A549 (cell line): ENCODE data around the gene ALDH1L1. TPM values are rescaled to one million over a fixed set of nuclear protein-coding genes. Genes with fewer than 3 reads are reported as not detected.

Experiments
- ATAC-seq, 2 experiments: fragments of 200-7000 bp in 1 of 2; fragments of >200 bp in 1 of 2; cut with Nextera tagmentation in 1 of 2; cut with Tn5 transposase in 1 of 2; 3 replicates each; pipeline versions ENCODE4 v1.8.0 to v1.9.1; 2018 to 2020; ENCODE audit warnings: mild to moderate bottlenecking in 1 of 2, moderate library complexity in 1 of 2
- CTCF ChIA-PET: fragments of 300-600 bp; sonication (Branson Sonifier 250); formaldehyde crosslinking; extraction: SDS; loops from one replicate; lab custom pipeline; 2021; ENCODE audit warnings: antibody characterized with exemption, inconsistent platforms; lab: Yijun Ruan, JAX
- POLR2A ChIA-PET: fragments of 350-600 bp; formaldehyde crosslinking; extraction: SDS; loops from one replicate; lab custom pipeline; 2021; ENCODE audit warnings: antibody characterized with exemption, inconsistent platforms; lab: Yijun Ruan, JAX
- DNase-seq, 2 experiments: peaks; one replicate each; pipeline versions ENCODE4 v3.0.0 to v3.0.0-alpha.2; 2011 to 2016; ENCODE audit warnings: low read depth in 1 of 2, low spot score in 1 of 2
- FAIRE-seq: peaks from 2 replicates; lab custom pipeline; 2011; peaks lifted over from hg19 to GRCh38; lab: Jason Lieb, UNC
- H3K27ac ChIP-seq, 2 experiments: fragments of >200 bp; sonication (Bioruptor Twin); formaldehyde crosslinking; 3 replicates each; pipeline ENCODE4 v1.5.1; 2016 to 2017
- H3K4me1 ChIP-seq: fragments of >200 bp; sonication (Bioruptor Twin); formaldehyde crosslinking; 3 replicates; pipeline ENCODE4 v1.6.1; 2016
- H3K4me2 ChIP-seq: fragments of >200 bp; sonication (Bioruptor Twin); formaldehyde crosslinking; 3 replicates; pipeline ENCODE4 v1.6.1; 2016
- H3K4me3 ChIP-seq: fragments of >200 bp; sonication (Bioruptor Twin); formaldehyde crosslinking; 3 replicates; pipeline ENCODE4 v1.5.1; 2016
- H3K9me3 ChIP-seq: fragments of >200 bp; sonication (Bioruptor Twin); formaldehyde crosslinking; 3 replicates; pipeline ENCODE4 v1.6.1; 2016
- ATOH8 ChIP-seq: fragments of 250-450 bp; sonication (Bioruptor Pico); IDR thresholded peaks from 2 replicates; pipeline ENCODE4 v1.5.0; 2020; ENCODE audit warnings: low read depth, mild to moderate bottlenecking, moderate library complexity
- CHD4 ChIP-seq: fragments of 200-600 bp; sonication (generic); IDR thresholded peaks from 2 replicates; pipeline ENCODE4 v1.6.1; 2016; ENCODE audit warnings: antibody characterized with exemption, mild to moderate bottlenecking, borderline replicate concordance
- CTCF ChIP-seq: fragments of >200 bp; sonication (Bioruptor Twin); formaldehyde crosslinking; IDR thresholded peaks from 3 replicates; pipeline ENCODE4 v1.5.1; 2016
- EHF ChIP-seq: fragments of 250-450 bp; sonication (Bioruptor Pico); IDR thresholded peaks from 2 replicates; pipeline ENCODE4 v1.5.0; 2020; ENCODE audit warnings: mild to moderate bottlenecking
- ELK1 ChIP-seq: fragments of 150-350 bp; IDR thresholded peaks from 2 replicates; pipeline ENCODE4 v1.6.1; 2014; ENCODE audit warnings: low read depth, mild to moderate bottlenecking, low read length
- ESRRA ChIP-seq: fragments of 150-350 bp; IDR thresholded peaks from 2 replicates; pipeline ENCODE4 v1.6.1; 2014; ENCODE audit warnings: mild to moderate bottlenecking, low read length, borderline replicate concordance
- GATA3 ChIP-seq: IDR thresholded peaks from 2 replicates; pipeline ENCODE4 v1.6.1; 2012; ENCODE audit warnings: borderline replicate concordance
- HOXB13 ChIP-seq: fragments of 250-450 bp; sonication (Bioruptor Pico); IDR thresholded peaks from 2 replicates; pipeline ENCODE4 v1.5.0; 2020; ENCODE audit warnings: low read depth, mild to moderate bottlenecking, moderate library complexity
- JUNB ChIP-seq: fragments of >200 bp; sonication (Bioruptor Twin); formaldehyde crosslinking; IDR thresholded peaks from 2 replicates; pipeline ENCODE4 v1.6.1; 2016
- KDM5A ChIP-seq: fragments of 200-600 bp; sonication (generic); IDR thresholded peaks from 2 replicates; pipeline ENCODE4 v1.6.1; 2016; ENCODE audit warnings: antibody characterized with exemption, mild to moderate bottlenecking
- MAFK ChIP-seq: fragments of 450-650 bp; IDR thresholded peaks from 2 replicates; pipeline ENCODE4 v1.6.1; 2014; ENCODE audit not compliant: partially characterized antibody
- MYC ChIP-seq: IDR thresholded peaks from 2 replicates; pipeline ENCODE4 v1.6.1; 2012; ENCODE audit warnings: mild to moderate bottlenecking, inconsistent platforms, low read length, improper control_type of control experiment, borderline replicate concordance
- NFE2L2 ChIP-seq: fragments of 150-350 bp; conservative IDR thresholded peaks from 2 replicates; pipeline ENCODE4 v1.6.1; 2014; ENCODE audit warnings: low read length
- NR3C1 ChIP-seq: fragments of >200 bp; sonication (Bioruptor Twin); formaldehyde crosslinking; IDR thresholded peaks from 3 replicates; pipeline ENCODE4 v1.6.1; 2017
- PHF8 ChIP-seq: fragments of 200-600 bp; sonication (generic); IDR thresholded peaks from 2 replicates; pipeline ENCODE4 v1.6.1; 2016; ENCODE audit warnings: low read depth, mild to moderate bottlenecking, antibody characterized with exemption, moderate library complexity, borderline replicate concordance
- RAD21 ChIP-seq, 2 experiments: fragments of >200 bp in 1 of 2; sonication (Bioruptor Twin) in 1 of 2; formaldehyde crosslinking in 1 of 2; IDR thresholded peaks in 1 of 2; conservative IDR thresholded peaks in 1 of 2; 2 replicates in 1 of 2; 3 replicates in 1 of 2; pipeline ENCODE4 v1.6.1; 2012 to 2018; ENCODE audit warnings: inconsistent platforms in 1 of 2
- SMC3 ChIP-seq: fragments of >200 bp; sonication (Bioruptor Twin); formaldehyde crosslinking; IDR thresholded peaks from 3 replicates; pipeline ENCODE4 v1.6.1; 2018; ENCODE audit warnings: inconsistent platforms
- SREBF2 ChIP-seq: fragments of 450-650 bp; IDR thresholded peaks from 2 replicates; pipeline ENCODE4 v1.6.1; 2014; ENCODE audit warnings: mild to moderate bottlenecking, moderate library complexity
- TFCP2L1 ChIP-seq: fragments of 250-450 bp; sonication (Bioruptor Pico); IDR thresholded peaks from 2 replicates; pipeline ENCODE4 v1.5.0; 2021; ENCODE audit warnings: mild to moderate bottlenecking
- TP53 ChIP-seq: fragments of 250-450 bp; sonication (Bioruptor Pico); IDR thresholded peaks from 2 replicates; pipeline ENCODE4 v1.5.0; 2021; ENCODE audit warnings: mild to moderate bottlenecking, moderate library complexity
- ZFP36 ChIP-seq: fragments of 450-650 bp; IDR thresholded peaks from 2 replicates; pipeline ENCODE4 v1.6.1; 2014; ENCODE audit warnings: borderline replicate concordance; ENCODE audit not compliant: partially characterized antibody
- ZNF302 ChIP-seq: fragments of 250-450 bp; sonication (Bioruptor Pico); IDR thresholded peaks from 2 replicates; pipeline ENCODE4 v1.9.0; 2021; ENCODE audit warnings: inconsistent platforms, mild to moderate bottlenecking, moderate library complexity
- ZSCAN20 ChIP-seq: fragments of 250-450 bp; sonication (Bioruptor Pico); IDR thresholded peaks from 2 replicates; pipeline ENCODE4 v1.8.0; 2022; ENCODE audit warnings: mild to moderate bottlenecking, moderate library complexity
- WGBS: methylation state at CpG from one replicate; pipeline ENCODE4 v1.1.6; 2017; ENCODE audit errors: missing lambda C conversion rate; 5-methylcytosine and 5-hydroxymethylcytosine counted together
- polyA plus RNA-seq, 4 experiments: library from polyadenylated mRNA; depleted of rRNA in 3 of 4; stranded (reverse); fragments of >200 nt; fragmentation: RNase III in 1 of 4; extraction: RNeasy Plus Mini Kit Qiagen cat#74134 plus additional on column Dnase treatment in 1 of 4; gene quantifications; 2 replicates in 3 of 4; 3 replicates in 1 of 4; pipeline ENCODE4 v1.2.3, GENCODE V29; 2011 to 2017
- TF ChIP-seq, protein P1 (sequence below): fragments of 250-450 bp; sonication (Bioruptor Pico); IDR thresholded peaks from 2 replicates; pipeline ENCODE4 v1.5.0; 2021; ENCODE audit warnings: mild to moderate bottlenecking, moderate library complexity, borderline replicate concordance

The ALDH1L1 gene
- polyA plus RNA-seq, 2 of the 4 experiments (the other 2 are of a cell fraction) = 0.14 to 0.18 TPM

DNA sequence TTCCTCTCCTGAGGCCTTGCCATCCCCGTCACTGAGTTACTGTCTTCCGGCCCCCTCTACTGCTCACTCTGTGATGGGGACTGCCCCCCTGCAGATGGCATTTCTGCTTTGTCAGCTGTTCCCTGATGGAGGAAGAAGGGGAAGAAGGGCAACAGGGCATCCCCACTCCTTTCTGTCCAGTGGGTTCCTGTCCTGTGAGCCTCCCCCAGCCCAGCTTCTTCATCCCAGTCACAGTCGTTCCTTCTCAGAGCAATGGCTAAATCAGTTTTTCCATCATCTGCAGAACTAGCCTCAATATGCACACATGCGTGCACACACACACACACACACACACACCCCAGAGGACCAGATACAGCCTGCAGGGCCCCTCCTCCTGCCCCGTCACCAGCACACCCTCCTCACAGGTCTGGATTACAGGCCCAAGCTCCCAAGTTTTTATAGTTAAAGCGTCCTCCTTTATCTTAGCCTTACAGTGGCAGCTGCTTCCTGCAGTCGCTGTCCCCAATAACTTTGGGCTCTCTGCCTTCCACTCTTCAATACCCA lies 21.4 kb downstream of the ALDH1L1 start:
- TF ChIP-seq MAFK = peak; percentile 26
- TF ChIP-seq HOXB13 (CRISPR knock-in tag) = no peak
- no peak overlapping the region for H3K27ac ChIP-seq
- POLR2A ChIA-PET = no interaction called here
- H3K4me1 ChIP-seq = no peaks in the 10 kb centered on the region
- H3K4me2 ChIP-seq = no peak overlapping the region
- H3K9me3 ChIP-seq = no peaks in the 10 kb centered on the region
- WGBS = 89% methylated on average over 7 of the region's 7 CpGs
- CTCF ChIA-PET = interaction anchor here (2.1 kb wide), 1 partner anchor 25 kb away, joined by 6 read pairs; no protein-coding TSS in a partner anchor
- no peak for DNase-seq
- H3K4me3 ChIP-seq = no peak overlapping the region
- no peak for FAIRE-seq
- no peak for ATAC-seq

DNA sequence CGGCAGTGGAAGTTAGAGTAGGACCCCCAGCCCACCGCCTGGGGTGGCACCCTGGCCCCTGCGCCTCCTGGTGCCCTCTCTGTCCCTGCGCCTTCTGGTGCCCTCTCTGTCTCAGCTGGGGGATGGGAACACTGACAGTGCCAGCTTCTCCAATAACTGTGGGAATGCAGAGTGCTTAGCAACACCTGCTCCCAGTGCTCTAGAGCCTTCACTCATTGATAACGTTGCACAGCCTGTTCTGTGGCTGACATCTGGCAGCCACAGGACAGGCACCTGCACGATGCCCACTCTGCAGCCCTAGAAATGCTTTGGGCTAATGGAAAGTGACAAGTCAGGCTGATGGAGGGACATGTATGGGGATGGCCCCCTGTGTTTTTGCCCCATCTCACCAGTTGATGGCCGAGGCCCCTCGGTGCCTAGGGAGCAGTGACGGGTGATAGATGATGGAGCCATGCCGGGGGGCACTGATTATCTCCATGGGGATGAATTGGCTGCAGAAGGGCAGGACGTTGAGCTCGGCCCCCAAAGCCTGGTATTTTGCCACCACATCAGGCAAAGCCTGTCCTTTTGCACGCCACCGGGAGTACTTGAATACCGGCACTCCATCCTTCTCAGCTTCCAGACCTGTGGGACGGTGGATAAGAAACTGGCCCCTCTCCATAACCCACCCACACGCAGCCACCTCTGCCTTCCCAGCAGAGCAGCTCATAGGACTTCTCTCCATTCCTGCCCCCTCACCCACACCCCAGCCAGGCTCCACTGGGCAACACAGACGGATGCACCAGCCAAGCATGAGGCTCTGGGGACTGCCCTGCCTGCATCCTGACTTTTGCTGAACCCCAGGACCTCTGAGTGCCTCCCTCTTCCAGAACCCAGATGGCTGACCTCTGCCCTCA lies 22.1 kb downstream of the ALDH1L1 start:
- ATAC-seq = no peak
- ChIA-PET CTCF (interaction anchor here (1.1 kb wide), 1 partner anchor 26 kb away, joined by 5 read pairs; no protein-coding TSS in a partner anchor), POLR2A (interaction anchor here (0.6 kb wide), 1 partner anchor 834 kb away, joined by 3 read pairs; no protein-coding TSS in a partner anchor)
- TF ChIP-seq TP53 (no peak), JUNB (no peak), NR3C1 (no peak), NFE2L2 (no peak), ELK1 (no peak), ZFP36 (no peak), MYC (no peak), EHF (CRISPR knock-in tag) (no peak), CHD4 (no peak), ATOH8 (CRISPR knock-in tag) (no peak), KDM5A (no peak), PHF8 (no peak), ESRRA (no peak), ZSCAN20 (CRISPR knock-in tag) (no peak)
- Histone ChIP-seq H3K9me3 (no peaks in the 10 kb centered on the region), H3K27ac (no peak overlapping the region), H3K4me1 (no peaks in the 10 kb centered on the region), H3K4me2 (no peak overlapping the region), H3K4me3 (no peak overlapping the region)
- FAIRE-seq = no peak
- DNase-seq = no peak
- WGBS = 57% methylated on average over 15 of the region's 18 CpGs

DNA sequence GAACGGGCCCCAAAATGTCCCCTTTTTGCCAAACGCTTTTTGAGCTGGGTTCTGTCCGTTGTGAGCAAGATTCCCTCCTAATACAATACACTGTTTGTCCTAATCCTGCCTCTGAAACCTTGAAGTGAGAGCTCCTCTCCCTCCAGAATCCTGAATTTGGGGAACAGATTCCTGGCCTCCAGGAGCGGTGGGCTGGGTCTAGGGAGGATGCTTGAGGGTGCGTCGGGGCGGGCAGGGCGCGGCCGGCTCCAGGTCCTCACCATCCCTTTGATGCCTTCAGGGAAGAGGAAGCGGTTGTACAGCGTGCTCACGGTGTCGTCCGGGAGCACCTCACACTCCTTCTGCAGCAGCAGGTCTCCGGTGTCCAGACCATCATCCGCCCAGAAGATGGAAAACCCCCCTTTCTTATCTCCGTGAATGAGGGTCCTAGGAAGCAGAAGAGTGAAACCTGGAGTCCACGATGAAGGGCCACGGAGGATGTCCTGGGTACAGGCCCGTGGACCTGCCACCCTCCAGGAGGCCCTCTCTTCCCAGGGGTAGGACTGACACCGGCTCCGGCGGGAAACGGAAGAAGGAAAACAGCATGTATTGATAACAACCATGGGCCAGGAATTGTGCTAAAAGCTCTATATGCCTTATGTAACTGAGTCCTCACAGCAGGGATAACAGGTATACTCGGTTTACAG lies 23.2 kb downstream of the ALDH1L1 start:
- Histone ChIP-seq H3K4me1 (no peaks in the 10 kb centered on the region), H3K4me2 (no peak overlapping the region), H3K27ac (no peak overlapping the region), H3K9me3 (no peaks in the 10 kb centered on the region), H3K4me3 (no peak overlapping the region)
- ATAC-seq = no peak
- no peak for DNase-seq
- no peak for FAIRE-seq
- WGBS = 77% methylated on average over 25 of the region's 26 CpGs
- ChIA-PET POLR2A (no interaction called here), CTCF (interaction anchor here (1.1 to 1.6 kb wide), 3 partner anchors 23 to 55 kb away, joined by 3 to 5 read pairs (median 3); no protein-coding TSS in a partner anchor)
- TF ChIP-seq SMC3 (no peak), ATOH8 (CRISPR knock-in tag) (no peak), ZNF302 (CRISPR knock-in tag) (no peak), RAD21 (conservative IDR thresholded peaks at IDR 0.05 in 1 of 2, IDR thresholded peaks at IDR 0.05 in 1 of 2) (no peak), CTCF (no peak), TFCP2L1 (no peak), MAFK (no peak), GATA3 (no peak), SREBF2 (no peak)
- TF ChIP-seq, protein P1, sequence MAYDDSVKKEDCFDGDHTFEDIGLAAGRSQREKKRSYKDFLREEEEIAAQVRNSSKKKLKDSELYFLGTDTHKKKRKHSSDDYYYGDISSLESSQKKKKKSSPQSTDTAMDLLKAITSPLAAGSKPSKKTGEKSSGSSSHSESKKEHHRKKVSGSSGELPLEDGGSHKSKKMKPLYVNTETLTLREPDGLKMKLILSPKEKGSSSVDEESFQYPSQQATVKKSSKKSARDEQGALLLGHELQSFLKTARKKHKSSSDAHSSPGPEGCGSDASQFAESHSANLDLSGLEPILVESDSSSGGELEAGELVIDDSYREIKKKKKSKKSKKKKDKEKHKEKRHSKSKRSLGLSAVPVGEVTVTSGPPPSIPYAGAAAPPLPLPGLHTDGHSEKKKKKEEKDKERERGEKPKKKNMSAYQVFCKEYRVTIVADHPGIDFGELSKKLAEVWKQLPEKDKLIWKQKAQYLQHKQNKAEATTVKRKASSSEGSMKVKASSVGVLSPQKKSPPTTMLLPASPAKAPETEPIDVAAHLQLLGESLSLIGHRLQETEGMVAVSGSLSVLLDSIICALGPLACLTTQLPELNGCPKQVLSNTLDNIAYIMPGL (CRISPR knock-in tag) = no peak
